ENCODE measurements around the gene PLEKHG7.

PLEKHG7 gene

DNA sequence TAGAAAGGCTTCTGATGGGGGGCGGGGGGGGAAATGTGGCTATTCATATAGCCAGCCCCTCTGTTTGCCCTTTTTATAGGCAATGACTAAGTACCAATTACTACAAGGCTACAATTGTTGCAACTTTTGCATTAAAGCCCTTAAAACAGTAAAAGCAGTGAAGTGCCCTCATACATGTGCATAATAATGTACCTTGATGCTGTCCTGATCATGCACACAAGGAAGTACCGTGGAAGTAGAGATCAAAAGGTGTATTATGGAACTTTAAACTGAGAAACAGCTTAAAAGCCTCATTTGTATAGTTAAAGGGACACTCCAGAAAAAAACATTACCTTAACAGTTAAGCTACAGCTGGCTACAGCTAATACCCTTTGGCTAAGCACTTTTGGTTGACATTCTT lies 111.8 kb downstream of the PLEKHG7 start:
- no peak for DNase-seq

DNA sequence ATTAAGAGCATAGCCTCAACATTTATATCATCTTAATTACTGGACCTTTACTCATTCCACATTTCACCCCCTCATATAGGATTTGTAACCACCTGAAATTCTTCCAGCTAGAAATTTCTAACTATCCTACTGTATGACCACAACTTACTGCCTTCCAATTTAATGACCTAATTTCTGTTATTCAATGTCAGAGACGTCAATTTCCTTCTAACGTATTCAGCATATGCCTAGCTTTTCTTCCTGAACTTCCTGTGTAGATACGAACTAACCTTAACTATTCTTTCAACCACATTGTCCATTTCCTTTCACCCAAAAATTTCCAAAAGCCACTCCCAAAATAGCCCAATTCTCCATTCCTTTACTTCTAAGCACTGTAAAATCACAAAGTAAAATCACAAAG lies 118.4 kb downstream of the PLEKHG7 start:
- DNase-seq = no peak

Measured in fibroblast of skin of right quadriceps (primary cell).